SK-N-SH (cell line): ENCODE results near the gene RNPEPL1. TPM values are rescaled to one million over a fixed set of nuclear protein-coding genes. Genes with fewer than 3 reads are reported as not detected.

Source experiments
- CTCF ChIA-PET: fragments of 300-600, 350-600 bp; formaldehyde crosslinking; extraction: SDS; loops from one replicate; lab custom pipeline; 2021; lab: Yijun Ruan, JAX
- POLR2A ChIA-PET: fragments of 350-600 bp; sonication (Branson Sonifier 250); formaldehyde crosslinking; extraction: SDS; loops from one replicate; lab custom pipeline; 2020; ENCODE audit warnings: antibody characterized with exemption, inconsistent platforms; lab: Yijun Ruan, JAX
- DNase-seq: peaks from one replicate; pipeline ENCODE4 v3.0.0; 2012
- H2AFZ ChIP-seq: fragments of 200-600 bp; sonication (generic); 2 replicates; pipeline ENCODE4 v1.8.1; 2016; ENCODE audit warnings: antibody characterized with exemption, mild to moderate bottlenecking, low read depth
- H3F3A ChIP-seq: fragments of 200-600 bp; sonication (generic); replicated peaks from 2 replicates; pipeline ENCODE3; 2016; ENCODE audit warnings: antibody characterized with exemption, mild to moderate bottlenecking; ENCODE audit not compliant: insufficient read depth
- H3K27ac ChIP-seq, 2 experiments: fragments of 200-500 bp in 1 of 2; fragments of 200-600 bp in 1 of 2; sonication (Bioruptor generic) in 1 of 2; sonication (generic), shearing (Covaris generic) in 1 of 2; 2 replicates each; pipeline versions ENCODE4 v1.5.1 to v1.6.1; 2014 to 2016; ENCODE audit warnings: low read depth in 2 of 2, inconsistent platforms in 1 of 2, low read length in 1 of 2, mild to moderate bottlenecking in 1 of 2, mixed read lengths in 1 of 2
- H3K27me3 ChIP-seq: fragments of 200-600 bp; sonication (generic), shearing (Covaris generic); 2 replicates; pipeline ENCODE4 v1.6.1; 2016; ENCODE audit warnings: mixed run types; ENCODE audit not compliant: insufficient read depth
- H3K36me3 ChIP-seq, 2 experiments: fragments of 200-500 bp in 1 of 2; fragments of 200-600 bp in 1 of 2; sonication (Bioruptor generic) in 1 of 2; sonication (generic) in 1 of 2; replicated peaks in 1 of 2; 2 replicates each; pipeline versions ENCODE3 to v1.5.1; 2014 to 2016; ENCODE audit warnings: low read length in 1 of 2, mild to moderate bottlenecking in 1 of 2; ENCODE audit not compliant: insufficient read depth in 2 of 2, control insufficient read depth in 1 of 2
- H3K4me1 ChIP-seq, 2 experiments: fragments of 200-500 bp in 1 of 2; fragments of 200-600 bp in 1 of 2; sonication (Bioruptor generic) in 1 of 2; sonication (generic), shearing (Covaris generic) in 1 of 2; 2 replicates each; pipeline versions ENCODE4 v1.5.1 to v1.6.1; 2014 to 2016; ENCODE audit warnings: low read depth in 1 of 2, low read length in 1 of 2, mixed run types in 1 of 2; ENCODE audit not compliant: insufficient read depth in 2 of 2, control insufficient read depth in 1 of 2
- H3K4me2 ChIP-seq: fragments of 200-600 bp; sonication (generic), shearing (Covaris generic); 2 replicates; pipeline ENCODE4 v1.6.1; 2017; ENCODE audit warnings: mixed run types
- H3K4me3 ChIP-seq, 2 experiments: fragments of 200-500 bp in 1 of 2; fragments of 200-600 bp in 1 of 2; sonication (Bioruptor generic) in 1 of 2; sonication (generic), shearing (Covaris generic) in 1 of 2; 2 replicates each; pipeline versions ENCODE4 v1.5.1 to v1.8.1; 2014 to 2016; ENCODE audit warnings: low read depth in 2 of 2, inconsistent platforms in 1 of 2, low read length in 1 of 2, mild to moderate bottlenecking in 1 of 2, mixed read lengths in 1 of 2, moderate library complexity in 1 of 2
- H3K79me2 ChIP-seq: fragments of 200-600 bp; sonication (generic); 2 replicates; pipeline ENCODE4 v1.8.1; 2017; ENCODE audit warnings: mild to moderate bottlenecking; ENCODE audit not compliant: insufficient read depth
- H3K9ac ChIP-seq: fragments of 200-600 bp; sonication (generic); 2 replicates; pipeline ENCODE4 v1.6.1; 2017; ENCODE audit warnings: mixed run types
- H3K9me2 ChIP-seq: fragments of 200-600 bp; sonication (generic); 2 replicates; pipeline ENCODE4 v1.6.1; 2017; ENCODE audit warnings: mixed run types
- H3K9me3 ChIP-seq: fragments of 200-600 bp; sonication (generic); 2 replicates; pipeline ENCODE4 v1.6.1; 2017; ENCODE audit warnings: mixed run types, mild to moderate bottlenecking, moderate library complexity
- H4K20me1 ChIP-seq: fragments of 200-600 bp; sonication (generic); 2 replicates; pipeline ENCODE4 v1.6.1; 2017; ENCODE audit warnings: mild to moderate bottlenecking, mixed run types; ENCODE audit not compliant: insufficient read depth
- FOXM1 ChIP-seq: IDR thresholded peaks from 2 replicates; pipeline ENCODE4 v1.4.0; 2012; ENCODE audit warnings: low read depth, mild to moderate bottlenecking
- MAX ChIP-seq: IDR thresholded peaks from 2 replicates; pipeline ENCODE4 v1.4.0; 2012; ENCODE audit warnings: low read depth
- MXI1 ChIP-seq: IDR thresholded peaks from 2 replicates; pipeline ENCODE4 v1.6.1; 2012; ENCODE audit warnings: mild to moderate bottlenecking, low read depth, low read length, improper control_type of control experiment
- NRF1 ChIP-seq: IDR thresholded peaks from 2 replicates; pipeline ENCODE4 v1.6.1; 2012; ENCODE audit warnings: low read depth, mild to moderate bottlenecking, low read length
- TCF12 ChIP-seq: IDR thresholded peaks from 2 replicates; pipeline ENCODE4 v1.4.0; 2012
- USF1 ChIP-seq: IDR thresholded peaks from 2 replicates; pipeline ENCODE4 v1.4.0; 2012; ENCODE audit warnings: low read depth, borderline replicate concordance
- WGBS: methylation state at CpG from one replicate; pipeline ENCODE4 v1.1.6; 2017; ENCODE audit warnings: low lambda C conversion rate; 5-methylcytosine and 5-hydroxymethylcytosine counted together
- polyA plus RNA-seq, 3 experiments: library from polyadenylated mRNA; depleted of rRNA; stranded (reverse); fragments of >200 nt; gene quantifications; 2 replicates each; pipeline ENCODE4 v1.2.3, GENCODE V29; 2012

RNPEPL1 gene
- polyA plus RNA-seq, 1 of the 3 experiments (the other 2 are of a cell fraction), result 14.3 TPM

GRCh38 chr2:240567137-240567871 lies 980 bp upstream of the RNPEPL1 start:
- peak overlapping the region; percentile 70 to 73 for H3K4me3 ChIP-seq
- H3K9me3 ChIP-seq, result no peaks in the 10 kb centered on the region
- peak; percentile 41 for DNase-seq
- ChIA-PET POLR2A (interaction anchor here (2.6 kb wide), 1 partner anchor 19 kb away, joined by 18 read pairs; the partner anchor contains the start of gene CAPN10), CTCF (interaction anchor here (0.8 to 2.9 kb wide), 10 partner anchors 9 to 141 kb away, joined by 4 to 31 read pairs (median 8); partner anchors contain the start of gene CAPN10)
- WGBS, result 34% methylated on average over 18 of the region's 26 CpGs
- H3K4me2 ChIP-seq, result peak overlapping the region; percentile 98
- peaks cover 31 to 39% of the 10 kb centered on the region in 2 experiments; a peak in 3 of 4 replicates for H3K4me1 ChIP-seq
- peaks cover 8% of the 10 kb centered on the region for H3F3A ChIP-seq
- peak overlapping the region; percentile 81; the same call in 1 of the 2 replicates for H2AFZ ChIP-seq
- H3K36me3 ChIP-seq, result peaks cover 3 to 6% of the 10 kb centered on the region in 2 experiments
- H3K27ac ChIP-seq, result no peak overlapping the region; a peak in 2 of 4 replicates
- H4K20me1 ChIP-seq, result 0 out of 2 replicates have a peak, but pooled peaks cover 12% of the 10 kb centered on the region
- H3K9ac ChIP-seq, result peak overlapping the region; percentile 68
- H3K27me3 ChIP-seq, result no peaks in the 10 kb centered on the region
- H3K9me2 ChIP-seq, result no peaks in the 10 kb centered on the region
- TF ChIP-seq TCF12, result no peak
- 0 out of 2 replicates have a peak, but pooled peaks have one; percentile 0 for TF ChIP-seq MAX
- H3K79me2 ChIP-seq, result peaks cover 33% of the 10 kb centered on the region

GRCh38 chr2:240568678-240569522 lies 616 bp downstream of the RNPEPL1 start:
- H3K9me3 ChIP-seq, result no peaks in the 10 kb centered on the region
- H3K9me2 ChIP-seq, result no peaks in the 10 kb centered on the region
- peak overlapping the region; percentile 73 to 80 for H3K4me3 ChIP-seq
- WGBS, result 43% methylated on average over 10 of the region's 93 CpGs
- peak overlapping the region; percentile 93 for H3K4me2 ChIP-seq
- peak overlapping the region; percentile 60 for H3K9ac ChIP-seq
- CTCF ChIA-PET, result interaction anchor here (0.7 to 1.7 kb wide), 8 partner anchors 11 to 271 kb away, joined by 3 to 6 read pairs (median 4); partner anchors contain the start of gene CAPN10
- POLR2A ChIA-PET, result interaction anchor here (0.5 to 1.7 kb wide), 5 partner anchors 8 to 1525 kb away, joined by 3 to 25 read pairs (median 3); partner anchors contain the start of gene CAPN10
- peak; percentile 83 for DNase-seq
- H3K27me3 ChIP-seq, result no peaks in the 10 kb centered on the region
- H4K20me1 ChIP-seq, result 0 out of 2 replicates have a peak, but pooled peaks cover 12% of the 10 kb centered on the region
- TF ChIP-seq USF1, result 0 out of 2 replicates have a peak, but pooled peaks have one; percentile 9
- peak; percentile 20; the same call in 1 of the 2 replicates for TF ChIP-seq MXI1
- peak; percentile 30; the same call in 1 of the 2 replicates for TF ChIP-seq NRF1
- TF ChIP-seq FOXM1, result no peak
- TF ChIP-seq, all 33 proteins: peak for 3
- Histone ChIP-seq H2AFZ (peak overlapping the region; percentile 56; the same call in 1 of the 2 replicates), H3K36me3 (peaks cover 0 to 7% of the 10 kb centered on the region in 2 experiments), H3F3A (peaks cover 7% of the 10 kb centered on the region), H3K27ac (peak overlapping the region in 1 of 2 experiments; percentile 67; a peak in 2 of 4 replicates), H3K79me2 (peaks cover 26% of the 10 kb centered on the region; the same call in 1 of the 2 replicates), H3K4me1 (peaks cover 26 to 39% of the 10 kb centered on the region in 2 experiments; a peak in 3 of 4 replicates)
